GM21737 (cell line): ENCODE measurements around the gene SSC5D.
"Not testable (repeated sequence)": the region's sequence is repeated elsewhere in the genome, so short reads cannot be mapped to it uniquely, and the experiment has no call there.

Source experiments
- ATAC-seq: cut with Tn5 transposase; IDR thresholded peaks from one replicate; pipeline ENCODE4 v1.9.1; 2021; ENCODE audit warnings: mild to moderate bottlenecking, moderate library complexity; ENCODE audit not compliant: unreplicated experiment

Gene SSC5D

GRCh38 chr19:55487924-55488687, at the start of gene SSC5D:
Gene SSC5D, plus strand, starts transcription at chr19:55488436. Its CDS starts 154 bp downstream, at chr19:55488590.
- ATAC-seq, result no peak

DNA sequence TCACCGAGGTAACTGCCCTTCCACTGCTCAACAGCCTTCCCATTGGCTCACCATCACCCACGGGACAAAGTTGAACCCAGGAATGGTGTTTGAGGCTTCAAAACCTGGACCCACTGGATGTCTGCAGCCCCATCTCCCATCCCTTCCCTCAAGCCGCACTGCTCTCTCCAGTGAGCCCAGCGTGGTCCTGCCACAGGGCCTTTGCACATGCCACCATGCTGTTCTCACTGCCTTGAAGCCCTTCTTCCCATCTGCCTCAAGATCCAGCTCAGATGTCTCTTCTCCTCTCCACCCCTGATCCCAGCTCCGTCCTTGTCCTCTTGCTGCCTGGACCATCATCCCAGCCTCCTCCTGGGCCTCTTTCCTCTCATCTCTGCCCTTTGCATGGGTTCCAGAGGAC, 49.2 kb upstream of the SSC5D start:
- ATAC-seq, result no peak

- ATAC-seq, result no peak
Measured at GRCh38 chr19:55440411-55441105, 47.7 kb upstream of the SSC5D start.

GRCh38 chr19:55441319-55441691, 46.9 kb upstream of the SSC5D start:
- ATAC-seq, result no peak

DNA sequence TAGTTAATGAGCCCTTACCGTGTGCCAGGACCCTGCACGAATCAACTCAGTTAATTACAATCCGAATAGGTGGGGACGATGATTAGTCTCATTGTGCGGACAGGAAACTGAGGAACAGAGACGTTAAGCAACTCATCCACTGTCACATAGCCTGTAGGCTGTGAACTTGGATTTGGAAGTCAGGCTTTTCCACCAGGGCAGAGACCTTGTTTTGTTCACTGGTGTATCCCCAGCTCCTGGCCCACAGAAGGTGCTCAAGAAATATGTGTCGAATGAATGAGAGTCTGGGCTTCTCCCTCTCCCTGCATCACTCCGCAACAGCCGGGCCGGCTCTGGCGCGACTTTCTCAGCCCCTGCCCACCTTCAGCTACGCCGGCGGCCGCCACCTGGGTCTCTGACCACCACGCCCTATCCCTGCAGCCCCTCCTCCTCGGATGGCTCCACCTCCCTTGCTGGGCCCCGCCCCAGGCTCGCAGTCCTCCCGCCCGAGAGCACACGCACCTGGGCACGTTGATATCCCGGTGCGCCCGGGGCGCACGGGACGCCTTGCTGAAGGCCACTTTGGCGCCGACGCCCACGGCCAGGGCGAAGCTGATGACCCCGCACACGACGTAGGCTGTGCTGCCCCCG, 46.4 kb upstream of the SSC5D start:
- ATAC-seq, result no peak

DNA sequence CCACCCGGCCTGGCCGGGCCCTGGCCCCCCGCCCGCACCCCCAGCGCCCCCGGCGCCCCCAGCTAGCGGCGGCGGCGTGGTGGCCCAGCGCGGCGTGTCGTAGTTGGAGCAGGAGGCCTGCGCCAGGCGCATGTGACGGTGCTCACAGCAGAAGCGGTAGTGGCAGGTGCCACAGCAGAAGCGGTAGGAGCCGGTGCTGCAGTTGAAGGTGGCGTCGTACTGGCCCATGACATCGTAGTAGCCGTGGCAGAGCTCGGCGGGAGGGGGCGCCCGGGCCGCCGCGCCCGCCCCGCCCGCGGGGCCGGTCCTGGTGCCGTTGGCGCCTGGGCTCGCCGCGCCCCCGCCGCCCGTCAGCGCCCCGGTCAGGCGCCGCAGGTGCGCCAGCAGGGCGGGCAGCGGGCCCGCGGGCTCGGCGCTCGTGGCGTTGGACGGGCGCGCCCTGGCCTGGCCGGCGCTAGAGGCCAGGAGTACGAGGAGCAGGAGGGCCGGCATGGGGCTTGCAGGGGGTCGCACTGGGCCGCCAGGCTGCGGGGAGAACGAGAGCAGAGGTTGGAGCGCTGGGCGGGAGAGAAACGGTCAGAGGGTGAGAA, 45.8 kb upstream of the SSC5D start:
- ATAC-seq, result no peak

GRCh38 chr19:55443045-55443823, 45.0 kb upstream of the SSC5D start, which contains the start of gene SHISA7:
Gene SHISA7, minus strand, starts transcription at chr19:55443300. Its CDS starts 437 bp downstream, at chr19:55442863.
- no peak for ATAC-seq

- ATAC-seq, result no peak
Measured at GRCh38 chr19:55443824-55444480, 44.3 kb upstream of the SSC5D start.

DNA sequence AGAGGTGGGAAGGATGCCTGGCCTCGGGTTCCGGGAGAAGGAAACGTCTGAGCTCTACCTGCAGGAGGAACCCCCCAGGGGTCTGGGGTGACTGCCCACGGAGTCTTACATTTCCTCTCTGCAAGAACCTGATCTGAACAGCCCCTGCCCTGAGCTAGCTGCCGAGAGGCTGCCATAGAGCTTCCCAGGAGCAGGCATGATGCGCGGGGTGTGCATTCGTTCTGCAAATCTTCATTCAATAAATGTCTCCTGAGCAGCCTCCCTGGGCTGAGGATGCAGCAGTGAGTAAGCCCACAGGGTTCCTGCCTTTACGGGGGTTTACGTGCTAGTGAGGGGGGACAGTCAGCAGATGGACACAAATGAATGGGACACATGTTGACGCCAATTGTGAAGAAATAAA, 43.6 kb upstream of the SSC5D start:
- ATAC-seq, result no peak

GRCh38 chr19:55446060-55446459, 42.2 kb upstream of the SSC5D start:
- ATAC-seq, result no peak

DNA sequence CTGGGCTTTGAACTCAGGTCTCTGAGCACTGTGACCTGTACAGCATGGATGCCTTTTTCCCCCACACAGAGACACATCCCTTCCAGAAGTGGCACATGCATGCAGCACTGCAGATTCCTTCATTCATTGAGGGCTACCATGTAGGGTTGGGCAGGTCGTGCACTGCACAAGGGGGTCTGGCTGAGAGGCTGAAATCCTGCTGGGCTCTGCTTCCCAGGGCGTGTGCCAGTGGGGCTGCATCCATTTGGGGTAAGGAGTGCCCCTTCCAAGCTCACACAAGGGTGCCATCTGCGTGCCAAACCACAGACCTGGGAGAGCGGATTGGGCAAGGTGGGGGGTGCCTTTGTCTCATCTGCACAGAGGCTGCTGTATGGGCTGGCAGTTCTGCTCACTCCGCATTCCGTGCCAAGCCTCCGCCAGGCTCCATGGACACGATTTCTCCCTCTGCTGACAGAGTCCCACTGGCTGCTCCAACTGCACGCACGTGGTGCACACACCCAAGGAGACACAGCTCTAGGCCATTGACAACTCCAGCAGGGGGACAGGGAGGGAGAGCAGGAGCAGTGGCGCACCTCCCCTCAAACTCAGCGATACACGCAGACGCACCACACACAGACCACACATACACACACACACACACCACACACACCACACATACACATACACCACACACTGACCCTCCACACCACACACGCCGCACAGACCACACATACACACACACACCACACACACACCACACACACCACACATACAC, 40.6 kb upstream of the SSC5D start:
- no peak for ATAC-seq

DNA sequence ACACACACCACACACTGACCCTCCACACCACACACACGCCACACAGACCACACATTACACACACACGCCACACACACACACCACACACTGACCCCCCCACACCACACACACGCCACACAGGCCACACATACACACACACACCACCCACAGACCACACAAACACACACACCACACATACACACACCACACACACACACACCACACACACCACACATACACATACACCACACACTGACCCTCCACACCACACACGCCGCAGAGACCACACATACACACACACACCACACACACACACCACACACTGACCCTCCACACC, 40.1 kb upstream of the SSC5D start:
- not testable (repeated sequence) for ATAC-seq

DNA sequence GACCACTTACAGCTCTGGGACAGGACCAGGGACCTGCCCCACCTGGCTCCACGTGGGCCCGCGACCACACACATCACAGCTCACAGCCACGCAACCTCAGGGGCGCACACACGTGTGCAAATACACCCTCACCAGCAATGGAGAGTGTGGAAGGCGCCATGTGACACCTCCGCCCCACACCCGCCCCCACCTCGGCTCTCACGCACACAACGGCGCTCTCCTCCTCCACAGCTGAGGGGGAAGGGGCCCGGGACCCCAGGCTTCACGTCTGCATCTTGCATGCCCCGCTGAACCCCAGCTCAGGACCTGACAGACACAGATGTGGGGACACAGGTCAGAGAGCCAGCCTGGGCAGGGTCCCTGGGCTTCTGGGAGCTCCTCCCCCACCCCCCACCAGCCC, 38.8 kb upstream of the SSC5D start:
- no peak for ATAC-seq

GRCh38 chr19:55451163-55451964, 36.9 kb upstream of the SSC5D start:
- no peak for ATAC-seq

DNA sequence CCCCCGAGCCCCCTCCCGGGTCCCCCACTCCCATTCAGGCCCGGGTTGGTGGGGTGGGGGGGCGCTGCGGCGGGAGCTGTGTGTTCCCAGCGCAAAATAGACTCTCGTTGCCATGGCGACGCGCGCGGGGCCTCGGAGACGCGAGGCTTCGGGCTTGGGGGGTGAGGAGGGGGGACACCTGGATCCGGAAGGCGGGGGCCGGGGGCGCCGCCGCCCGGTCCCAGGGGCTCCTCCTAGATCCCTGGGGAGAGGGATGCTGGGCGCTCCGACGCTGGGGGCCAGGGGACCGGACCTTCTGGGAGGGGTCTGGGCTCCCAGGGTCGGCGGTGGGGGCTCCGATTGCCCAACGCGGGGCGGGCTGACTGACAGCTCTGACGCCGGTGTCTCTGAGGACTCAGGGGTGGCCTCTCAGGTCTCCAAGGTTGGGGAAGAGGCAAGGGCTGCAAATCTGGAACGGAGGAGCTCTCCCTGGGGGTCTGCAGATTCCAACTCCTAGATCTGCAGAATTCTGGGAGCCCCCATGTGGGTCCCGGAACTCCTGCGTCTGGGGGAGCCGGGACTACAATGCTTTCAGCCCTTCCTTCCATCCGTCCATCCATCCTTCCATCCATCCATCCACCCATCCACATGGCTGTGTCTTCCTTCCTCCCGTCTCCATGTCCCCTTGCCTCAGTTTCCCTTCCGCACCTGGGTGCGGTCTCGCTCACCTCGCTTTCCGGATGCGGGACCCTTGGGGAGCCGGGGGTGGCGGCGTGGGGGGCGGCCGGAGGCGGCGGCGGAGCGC, 36.1 kb upstream of the SSC5D start:
- ATAC-seq, result no peak

GRCh38 chr19:55452749-55453346, 35.4 kb upstream of the SSC5D start:
- no peak for ATAC-seq

GRCh38 chr19:55453511-55454260, 34.5 kb upstream of the SSC5D start:
- no peak for ATAC-seq
